ENCODE results near the gene PLEKHG3. TPM values are rescaled to one million over a fixed set of nuclear protein-coding genes. Genes with fewer than 3 reads are reported as not detected.
A peak's percentile ranks its signal among the peaks of the same experiment; 100 is the strongest.

Gene PLEKHG3
- total and polyA plus RNA-seq, 7 experiments from 2014 or later, result 0.17 to 43.6 (median 2.0) TPM

GRCh38 chr14:64769096-64770020 lies 65.1 kb downstream of the PLEKHG3 start:
- ChIA-PET POLR2A (no interaction called here), CTCF (no interaction called here)
- Histone ChIP-seq H3K4me1 (ENCODE audit: control insufficient read depth in 2 of 2, insufficient read depth in 2 of 2, low read length in 2 of 2) (peaks cover 9 to 13% of the 10 kb centered on the region in 2 donors), H3K27me3 (ENCODE audit: control insufficient read depth in 2 of 2, insufficient read depth in 2 of 2, low read length in 2 of 2) (no peaks in the 10 kb centered on the region), H3K9me3 (ENCODE audit: control insufficient read depth in 2 of 3, low read length in 3 of 3) (no peaks in the 10 kb centered on the region), H3K27ac (ENCODE audit: low read depth, low read length) (no peak overlapping the region), H3K36me3 (ENCODE audit: control insufficient read depth in 2 of 3, insufficient read depth in 3 of 3, low read length in 3 of 3) (no peaks in the 10 kb centered on the region), H3K4me3 (ENCODE audit: low read length) (no peak overlapping the region)
- H3K27ac Mint-ChIP-seq, result peak overlapping the region in 3 of 9 donors; percentile 0 to 46 (median 1)
- H3K27me3 Mint-ChIP-seq, result no peaks in the 10 kb centered on the region
- no peak overlapping the region for H3K4me3 Mint-ChIP-seq
- no peak for DNase-seq
- H3K4me1 Mint-ChIP-seq, result peaks cover 13 to 29% (median 22%) of the 10 kb centered on the region in 7 donors
- ATAC-seq, result no peak
- no peaks in the 10 kb centered on the region for H3K9me3 Mint-ChIP-seq
- H3K36me3 Mint-ChIP-seq, result no peaks in the 10 kb centered on the region
- intact Hi-C loops (cut with micrococcal nuclease), result no loop called here

- Histone ChIP-seq H3K4me3 (ENCODE audit: low read length) (no peak overlapping the region), H3K9me3 (ENCODE audit: control insufficient read depth in 2 of 3, low read length in 3 of 3) (no peaks in the 10 kb centered on the region), H3K27ac (ENCODE audit: low read depth, low read length) (no peak overlapping the region), H3K27me3 (ENCODE audit: control insufficient read depth in 2 of 2, insufficient read depth in 2 of 2, low read length in 2 of 2) (no peaks in the 10 kb centered on the region), H3K36me3 (ENCODE audit: control insufficient read depth in 2 of 3, insufficient read depth in 3 of 3, low read length in 3 of 3) (no peaks in the 10 kb centered on the region), H3K4me1 (ENCODE audit: control insufficient read depth in 2 of 2, insufficient read depth in 2 of 2, low read length in 2 of 2) (peaks cover 5 to 13% of the 10 kb centered on the region in 2 donors)
- ATAC-seq, result no peak
- Mint-ChIP-seq H3K27ac (peak overlapping the region in 2 of 9 donors; percentile 1 to 74), H3K9me3 (no peaks in the 10 kb centered on the region), H3K36me3 (no peaks in the 10 kb centered on the region), H3K4me1 (peaks cover 7 to 24% (median 18%) of the 10 kb centered on the region in 7 donors), H3K27me3 (no peaks in the 10 kb centered on the region), H3K4me3 (peak overlapping the region in 2 of 10 donors; percentile 12 to 54)
- no peak for DNase-seq
- intact Hi-C loops (cut with micrococcal nuclease), result no loop called here
- ChIA-PET CTCF (interaction anchor here (0.5 kb wide), 1 partner anchor 115 kb away, joined by 3 read pairs; no protein-coding TSS in a partner anchor), POLR2A (no interaction called here)
Measured at GRCh38 chr14:64770751-64771150, 66.5 kb downstream of the PLEKHG3 start.

DNA sequence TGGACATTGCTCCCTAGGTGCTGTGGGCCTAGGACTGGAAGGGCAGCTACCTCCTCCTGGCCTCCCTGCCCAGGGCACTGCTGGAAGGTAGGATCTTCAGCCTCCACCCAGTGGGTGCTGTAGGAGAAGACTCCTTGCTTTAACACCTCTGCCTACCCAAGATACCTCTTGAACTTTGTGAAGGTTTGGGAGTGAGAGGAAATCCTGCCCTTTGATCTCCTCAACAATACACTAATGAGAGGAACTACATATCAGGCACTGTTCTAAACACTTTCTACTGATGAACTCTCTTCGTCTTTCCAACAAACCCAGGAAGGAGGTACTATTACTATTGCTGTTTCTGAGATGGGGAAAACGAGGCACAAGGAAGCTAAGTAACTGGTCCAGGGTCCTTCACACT lies 66.9 kb downstream of the PLEKHG3 start:
- Histone ChIP-seq H3K27me3 (ENCODE audit: control insufficient read depth in 2 of 2, insufficient read depth in 2 of 2, low read length in 2 of 2) (no peaks in the 10 kb centered on the region), H3K9me3 (ENCODE audit: control insufficient read depth in 2 of 3, low read length in 3 of 3) (no peaks in the 10 kb centered on the region), H3K27ac (ENCODE audit: low read depth, low read length) (no peak overlapping the region), H3K4me1 (ENCODE audit: control insufficient read depth in 2 of 2, insufficient read depth in 2 of 2, low read length in 2 of 2) (peaks cover 5 to 13% of the 10 kb centered on the region in 2 donors), H3K36me3 (ENCODE audit: control insufficient read depth in 2 of 3, insufficient read depth in 3 of 3, low read length in 3 of 3) (no peaks in the 10 kb centered on the region), H3K4me3 (ENCODE audit: low read length) (no peak overlapping the region)
- Mint-ChIP-seq H3K36me3 (no peaks in the 10 kb centered on the region), H3K4me1 (peaks cover 3 to 24% (median 18%) of the 10 kb centered on the region in 7 donors), H3K27ac (peak overlapping the region in 4 of 9 donors; percentile 1 to 74 (median 10)), H3K4me3 (peak overlapping the region in 7 of 10 donors; percentile 6 to 59 (median 51)), H3K9me3 (no peaks in the 10 kb centered on the region), H3K27me3 (no peaks in the 10 kb centered on the region)
- CTCF ChIA-PET, result interaction anchor here (0.5 to 0.8 kb wide), 2 partner anchors 52 to 114 kb away, joined by 3 read pairs; no protein-coding TSS in a partner anchor
- POLR2A ChIA-PET, result no interaction called here
- ATAC-seq, result no peak
- intact Hi-C loops (cut with micrococcal nuclease), result no loop called here
- peak in 2 of 9 donors; percentile 14 to 17 for DNase-seq

DNA sequence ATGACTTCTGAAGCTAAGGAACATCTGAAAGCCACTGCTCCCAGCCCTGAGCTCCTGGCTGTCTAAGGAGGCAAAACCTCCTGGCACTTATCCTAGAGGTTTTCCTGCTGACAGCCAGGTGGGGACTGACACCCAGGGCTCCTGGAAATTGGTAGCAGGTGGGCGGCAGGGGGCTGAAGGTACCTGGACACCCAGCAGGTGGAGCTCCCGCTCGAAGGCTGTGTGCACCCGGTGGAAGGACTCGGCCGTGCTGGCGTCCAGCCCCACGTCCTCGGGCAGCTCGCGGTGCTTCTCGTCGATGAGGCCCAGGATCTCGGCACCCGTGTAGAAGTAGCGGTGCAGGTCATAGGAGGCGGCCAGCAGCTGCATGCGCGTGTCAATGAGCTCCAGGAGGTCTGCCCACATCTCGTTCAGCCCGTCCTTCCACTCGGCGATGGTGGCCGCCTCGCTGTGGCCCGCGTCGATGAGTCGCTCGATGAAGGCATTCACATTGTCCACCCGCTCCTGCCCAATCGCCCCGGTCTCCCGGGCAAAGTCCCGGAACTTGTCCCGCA lies 68.2 kb downstream of the PLEKHG3 start:
- H3K27me3 Mint-ChIP-seq, result peaks cover 0 to 3% (median 0%) of the 10 kb centered on the region in 5 donors
- no peaks in the 10 kb centered on the region for H3K9me3 ChIP-seq (ENCODE audit: control insufficient read depth in 2 of 3, low read length in 3 of 3)
- peaks cover 3 to 24% (median 18%) of the 10 kb centered on the region in 7 donors for H3K4me1 Mint-ChIP-seq
- CTCF ChIA-PET, result interaction anchor here (0.6 to 0.9 kb wide), 2 partner anchors 11 to 118 kb away, joined by 3 to 5 read pairs; no protein-coding TSS in a partner anchor
- H3K4me3 ChIP-seq (ENCODE audit: low read length), result no peak overlapping the region
- no peaks in the 10 kb centered on the region for H3K36me3 ChIP-seq (ENCODE audit: control insufficient read depth in 2 of 3, insufficient read depth in 3 of 3, low read length in 3 of 3)
- DNase-seq, result no peak
- no peaks in the 10 kb centered on the region for H3K27me3 ChIP-seq (ENCODE audit: control insufficient read depth in 2 of 2, insufficient read depth in 2 of 2, low read length in 2 of 2)
- intact Hi-C loops (cut with micrococcal nuclease), result no loop called here
- ATAC-seq, result no peak
- H3K36me3 Mint-ChIP-seq, result no peaks in the 10 kb centered on the region
- H3K4me1 ChIP-seq (ENCODE audit: control insufficient read depth in 2 of 2, insufficient read depth in 2 of 2, low read length in 2 of 2), result peaks cover 5 to 13% of the 10 kb centered on the region in 2 donors
- H3K4me3 Mint-ChIP-seq, result no peak overlapping the region
- H3K27ac ChIP-seq (ENCODE audit: low read depth, low read length), result no peak overlapping the region
- H3K27ac Mint-ChIP-seq, result no peak overlapping the region
- POLR2A ChIA-PET, result no interaction called here
- no peaks in the 10 kb centered on the region for H3K9me3 Mint-ChIP-seq

GRCh38 chr14:64773046-64773445 lies 68.8 kb downstream of the PLEKHG3 start:
- peaks cover 3 to 24% (median 18%) of the 10 kb centered on the region in 7 donors for H3K4me1 Mint-ChIP-seq
- peak overlapping the region in 1 of 9 donors; percentile 62 for H3K27ac Mint-ChIP-seq
- no peaks in the 10 kb centered on the region for H3K9me3 Mint-ChIP-seq
- DNase-seq, result no peak
- CTCF ChIA-PET, result no interaction called here
- Histone ChIP-seq H3K36me3 (ENCODE audit: control insufficient read depth in 2 of 3, insufficient read depth in 3 of 3, low read length in 3 of 3) (no peaks in the 10 kb centered on the region), H3K9me3 (ENCODE audit: control insufficient read depth in 2 of 3, low read length in 3 of 3) (no peaks in the 10 kb centered on the region), H3K4me1 (ENCODE audit: control insufficient read depth in 2 of 2, insufficient read depth in 2 of 2, low read length in 2 of 2) (peaks cover 5 to 13% of the 10 kb centered on the region in 2 donors), H3K27ac (ENCODE audit: low read depth, low read length) (no peak overlapping the region), H3K27me3 (ENCODE audit: control insufficient read depth in 2 of 2, insufficient read depth in 2 of 2, low read length in 2 of 2) (no peaks in the 10 kb centered on the region), H3K4me3 (ENCODE audit: low read length) (no peak overlapping the region)
- no peak for ATAC-seq
- intact Hi-C loops (cut with micrococcal nuclease), result no loop called here
- H3K36me3 Mint-ChIP-seq, result no peaks in the 10 kb centered on the region
- no peak overlapping the region for H3K4me3 Mint-ChIP-seq
- H3K27me3 Mint-ChIP-seq, result peaks cover 0 to 3% (median 0%) of the 10 kb centered on the region in 5 donors
- POLR2A ChIA-PET, result no interaction called here

DNA sequence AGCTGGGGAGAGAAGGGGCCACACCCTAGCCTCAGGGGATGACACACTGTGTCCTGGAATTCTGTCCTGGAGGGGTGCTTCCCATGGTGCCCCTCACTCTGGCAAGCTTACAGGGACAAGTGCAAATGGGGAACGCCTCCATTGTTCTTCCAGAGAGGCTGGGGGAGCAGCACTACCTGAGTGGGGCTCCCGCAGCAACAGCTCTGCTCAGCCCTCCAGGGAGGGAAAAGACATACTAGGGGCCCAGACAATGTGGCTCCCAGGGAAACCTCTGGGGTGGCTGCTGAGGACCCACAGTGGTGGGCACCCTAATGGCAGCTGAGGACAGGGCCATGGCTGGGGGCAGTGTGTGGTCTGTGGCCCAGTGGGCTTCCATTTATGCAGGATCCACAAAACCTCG lies 69.4 kb downstream of the PLEKHG3 start:
- ATAC-seq (no peak), DNase-seq (no peak)
- peaks cover 0 to 3% (median 0%) of the 10 kb centered on the region in 5 donors for H3K27me3 Mint-ChIP-seq
- no peak overlapping the region for H3K4me3 ChIP-seq (ENCODE audit: low read length)
- peaks cover 5 to 13% of the 10 kb centered on the region in 2 donors for H3K4me1 ChIP-seq (ENCODE audit: control insufficient read depth in 2 of 2, insufficient read depth in 2 of 2, low read length in 2 of 2)
- H3K9me3 Mint-ChIP-seq, result no peaks in the 10 kb centered on the region
- no peaks in the 10 kb centered on the region for H3K36me3 Mint-ChIP-seq
- no peak overlapping the region for H3K27ac Mint-ChIP-seq
- peaks cover 3 to 24% (median 18%) of the 10 kb centered on the region in 7 donors for H3K4me1 Mint-ChIP-seq
- ChIA-PET CTCF (no interaction called here), POLR2A (interaction anchor here (0.9 kb wide), 1 partner anchor 81 kb away, joined by 3 read pairs; no protein-coding TSS in a partner anchor)
- H3K27ac ChIP-seq (ENCODE audit: low read depth, low read length), result no peak overlapping the region
- no peaks in the 10 kb centered on the region for H3K27me3 ChIP-seq (ENCODE audit: control insufficient read depth in 2 of 2, insufficient read depth in 2 of 2, low read length in 2 of 2)
- no peaks in the 10 kb centered on the region for H3K9me3 ChIP-seq (ENCODE audit: control insufficient read depth in 2 of 3, low read length in 3 of 3)
- H3K4me3 Mint-ChIP-seq, result no peak overlapping the region
- H3K36me3 ChIP-seq (ENCODE audit: control insufficient read depth in 2 of 3, insufficient read depth in 3 of 3, low read length in 3 of 3), result no peaks in the 10 kb centered on the region
- intact Hi-C loops (cut with micrococcal nuclease), result no loop called here

Data from naive thymus-derived CD4-positive, alpha-beta T cell (primary cell).